Pancreas (tissue), 10 donors: ENCODE results near the gene CLDN15. TPM values are rescaled to one million over a fixed set of nuclear protein-coding genes. Genes with fewer than 3 reads are reported as not detected.

ENCODE experiments used
- ATAC-seq, 4 donors: fragments of 200-7000 bp; cut with Tn5 transposase; one replicate each; pipeline versions ENCODE4 v1.8.0 to v1.9.1; 2020; ENCODE audit warnings: mild to moderate bottlenecking in 4 of 4, moderate library complexity in 4 of 4
- DNase-seq, 6 donors: peaks; one replicate each; pipeline ENCODE4 v3.0.0-alpha.2; 2020
- FAIRE-seq: peaks from 2 replicates; lab custom pipeline; 2012; peaks lifted over from hg19 to GRCh38; lab: Jason Lieb, UNC
- H3K27ac ChIP-seq, 4 donors: fragments of 200-600 bp; sonication (generic); 1 replicate in 3 of 4; 2 replicates in 1 of 4; pipeline versions ENCODE4 v1.5.0 to v1.8.0; 2020
- H3K27me3 ChIP-seq, 4 donors: fragments of 200-600 bp; one replicate each; pipeline ENCODE4 v1.8.0; 2021
- H3K36me3 ChIP-seq, 3 donors: fragments of 200-600 bp; sonication (generic) in 1 of 3; one replicate each; pipeline versions ENCODE4 v1.5.0 to v1.8.0; 2020 to 2021
- H3K4me1 ChIP-seq, 3 donors: fragments of 200-600 bp; one replicate each; pipeline ENCODE4 v1.8.0; 2021
- H3K4me3 ChIP-seq, 4 donors: fragments of 200-600 bp; sonication (generic) in 2 of 4; one replicate each; pipeline versions ENCODE4 v1.5.0 to v1.8.0; 2020 to 2021
- H3K9me3 ChIP-seq, 4 donors: fragments of 200-600 bp; one replicate each; pipeline ENCODE4 v1.8.0; 2021
- CTCF ChIP-seq, 4 donors: fragments of 200-600 bp; sonication (generic) in 3 of 4; IDR thresholded peaks; one replicate each; pipeline versions ENCODE4 v1.5.0 to v1.8.0; 2021; ENCODE audit warnings: antibody characterized with exemption in 4 of 4
- WGBS, 2 donors: extraction: QIAGEN DNeasy Blood & Tissue Kit; methylation state at CpG; one replicate each; pipeline ENCODE4 v1.1.7; 2013; 5-methylcytosine and 5-hydroxymethylcytosine counted together
- intact Hi-C, 3 donors: fragments of 100-400 bp; cut with DNase I; formaldehyde crosslinking; loops; one replicate each; pipeline versions ENCODE4 v1.11.1 to v1.14.2; 2022
- polyA plus RNA-seq, 2 donors: library from polyadenylated mRNA; stranded (reverse); fragments of 200-250 nt; gene quantifications; one replicate each; pipeline ENCODE4 v1.2.3, GENCODE V29; 2013
- total RNA-seq, 6 donors: library from RNA; stranded (reverse); fragmentation: NEBNext Ultra II Directional in 4 of 6; extraction: Animal tissue kit (Norgen Biotek cat#: 25700) in 4 of 6; gene quantifications; one replicate each; pipeline versions ENCODE4 v1.2.1 to v1.2.4, GENCODE V29; 2021 to 2023
- donor health status: healthy with polysubstance abuse.
- donor health status: DM: no; HTN: no; CAD: no; lungs with moderate emphysema.
- donor health status: DM: no; HTN: no; CAD: no.
- donor health status: control.
- donor health status: control.
- donor health status: Bipolar disorder and iron deficiency.
- donor health status: DM: yes; HTN: yes; CAD: no.
- donor health status: DM: no; HTN: no; CAD: no.
- donor health status: DM: no; HTN: no; CAD: no.
- donor health status: DM: yes; HTN: yes; CAD: no.

The CLDN15 gene
- total and polyA plus RNA-seq, 8 donors, result 2.2 to 15.2 (median 2.9) TPM

- Histone ChIP-seq H3K4me3 (peak overlapping the region; percentile 56 to 98 (median 74)), H3K4me1 (peaks cover 14 to 25% (median 18%) of the 10 kb centered on the region in 3 donors), H3K9me3 (no peaks in the 10 kb centered on the region), H3K27ac (peak overlapping the region; percentile 77 to 95 (median 85)), H3K36me3 (peaks cover 0 to 10% (median 0%) of the 10 kb centered on the region in 3 donors), H3K27me3 (no peaks in the 10 kb centered on the region)
- WGBS, 2 donors, result 3 to 5% methylated on average over 26 of the region's 26 CpGs
- TF ChIP-seq CTCF (IDR thresholded peaks at IDR 0.05), result no peak
- DNase-seq (no peak), FAIRE-seq (no peak), ATAC-seq (peak; percentile 12 to 28 (median 17))
- intact Hi-C loops, result no loop called here
Measured at GRCh38 chr7:101218236-101219125, 19.1 kb downstream of the CLDN15 start.

GRCh38 chr7:101217388-101218235, 20.0 kb downstream of the CLDN15 start, which contains the start of the genes PLOD3 and ZNHIT1:
PLOD3 (minus strand) TSS chr7:101217581; CDS start chr7:101217274, 307 bp downstream.
ZNHIT1 (plus strand) TSS chr7:101218165; CDS start chr7:101218196, 31 bp downstream.
- Histone ChIP-seq H3K9me3 (no peaks in the 10 kb centered on the region), H3K4me3 (peak within 1 kb of the TSS; percentile 56 to 98 (median 74)), H3K36me3 (peaks cover 0 to 1% (median 0%) of the 10 kb centered on the region in 3 donors), H3K27ac (peak within 1 kb of the TSS; percentile 77 to 95 (median 85)), H3K4me1 (peaks cover 14 to 25% (median 18%) of the 10 kb centered on the region in 3 donors), H3K27me3 (no peaks in the 10 kb centered on the region)
- FAIRE-seq (peak; percentile 64), DNase-seq (peak; percentile 94 to 100 (median 97)), ATAC-seq (peak; percentile 90 to 93 (median 92))
- peak in 2 of 4 donors; percentile 10 to 17 for TF ChIP-seq CTCF (IDR thresholded peaks at IDR 0.05)
- intact Hi-C loops, result no loop called here
- 1% methylated on average over 57 of the region's 57 CpGs for WGBS, 2 donors

- peaks cover 0 to 6% (median 0%) of the 10 kb centered on the region in 3 donors for H3K36me3 ChIP-seq
- no peaks in the 10 kb centered on the region for H3K27me3 ChIP-seq
- peak overlapping the region; percentile 77 to 95 (median 85) for H3K27ac ChIP-seq
- intact Hi-C loops, result no loop called here
- peak in 4 of 6 donors; percentile 32 to 87 (median 52) for DNase-seq
- H3K9me3 ChIP-seq, result no peaks in the 10 kb centered on the region
- no peak for FAIRE-seq
- 0 to 1% methylated on average over 34 of the region's 34 CpGs for WGBS, 2 donors
- ATAC-seq, result no peak
- peak overlapping the region; percentile 56 to 98 (median 74) for H3K4me3 ChIP-seq
- H3K4me1 ChIP-seq, result peaks cover 14 to 25% (median 18%) of the 10 kb centered on the region in 3 donors
- TF ChIP-seq CTCF (IDR thresholded peaks at IDR 0.05), result no peak
Measured at GRCh38 chr7:101216860-101217387, 20.7 kb downstream of the CLDN15 start.

- no peak for TF ChIP-seq CTCF (IDR thresholded peaks at IDR 0.05)
- no peaks in the 10 kb centered on the region for H3K27me3 ChIP-seq
- intact Hi-C loops, result no loop called here
- H3K4me1 ChIP-seq, result peaks cover 14 to 25% (median 18%) of the 10 kb centered on the region in 3 donors
- H3K27ac ChIP-seq, result peak overlapping the region in 1 of 4 donors; percentile 95
- WGBS, 2 donors, result 65 to 69% methylated on average over 31 of the region's 31 CpGs
- no peak for ATAC-seq
- FAIRE-seq, result no peak
- H3K9me3 ChIP-seq, result no peaks in the 10 kb centered on the region
- H3K36me3 ChIP-seq, result peaks cover 0 to 13% (median 3%) of the 10 kb centered on the region in 3 donors
- DNase-seq, result peak in 1 of 6 donors; percentile 76
- H3K4me3 ChIP-seq, result peak overlapping the region; percentile 56 to 98 (median 74)
Measured at GRCh38 chr7:101216001-101216859, 21.4 kb downstream of the CLDN15 start.
